NCI-H1694 (cell line): ENCODE measurements around the gene NR4A3.
A peak's percentile ranks its signal among the peaks of the same experiment; 100 is the strongest.
"Not testable (repeated sequence)": the region's sequence is repeated elsewhere in the genome, so short reads cannot be mapped to it uniquely, and the experiment has no call there.

Source experiments
- DNase-seq: peaks from one replicate; lab custom pipeline; 2025; lab: John Stamatoyannopoulos, UW

NR4A3 gene

GRCh38 chr9:99821396-99822108 is at the start of gene NR4A3:
Gene NR4A3 (plus strand): TSS chr9:99821885. CDS start chr9:99828043, 6,158 bp downstream.
- peak; percentile 65 for DNase-seq

DNA sequence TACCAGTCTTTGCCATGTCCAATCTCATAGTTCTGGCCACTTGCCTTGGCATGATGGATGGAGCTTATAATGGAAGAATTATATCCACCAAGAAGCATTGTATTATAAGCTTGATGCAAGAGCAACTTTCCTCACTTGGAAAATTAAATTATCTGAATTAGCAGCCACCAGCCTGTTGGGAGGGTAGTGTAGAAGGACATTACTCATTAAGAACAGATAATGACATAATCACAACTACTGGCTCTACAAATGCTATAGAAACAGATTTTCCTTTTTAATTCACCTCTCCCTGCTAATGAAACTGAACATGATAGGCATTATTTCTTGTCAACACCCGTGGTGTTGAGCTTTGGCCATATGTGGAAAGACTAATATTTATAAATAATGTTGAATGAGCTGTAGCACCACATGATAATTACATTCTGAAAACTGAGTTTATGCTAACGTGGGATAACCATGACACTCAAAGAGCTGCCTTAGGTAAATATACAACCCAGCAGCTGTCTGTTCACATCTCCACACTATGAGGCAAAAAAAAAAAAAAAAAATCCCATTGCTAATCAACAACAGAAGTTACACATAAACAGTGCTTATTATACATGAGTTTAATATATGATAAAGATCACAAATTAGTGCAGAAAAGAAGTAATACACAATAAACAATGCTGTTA is 48.1 kb upstream of the NR4A3 start:
- DNase-seq: no peak

- DNase-seq: no peak
Measured at GRCh38 chr9:99778308-99778707, 43.4 kb upstream of the NR4A3 start.

GRCh38 chr9:99778836-99779235 is 42.8 kb upstream of the NR4A3 start:
- no peak for DNase-seq

- DNase-seq: no peak
Measured at GRCh38 chr9:99779277-99779676, 42.4 kb upstream of the NR4A3 start.

- not testable (repeated sequence) for DNase-seq
Measured at GRCh38 chr9:99782349-99782748, 39.3 kb upstream of the NR4A3 start.

DNA sequence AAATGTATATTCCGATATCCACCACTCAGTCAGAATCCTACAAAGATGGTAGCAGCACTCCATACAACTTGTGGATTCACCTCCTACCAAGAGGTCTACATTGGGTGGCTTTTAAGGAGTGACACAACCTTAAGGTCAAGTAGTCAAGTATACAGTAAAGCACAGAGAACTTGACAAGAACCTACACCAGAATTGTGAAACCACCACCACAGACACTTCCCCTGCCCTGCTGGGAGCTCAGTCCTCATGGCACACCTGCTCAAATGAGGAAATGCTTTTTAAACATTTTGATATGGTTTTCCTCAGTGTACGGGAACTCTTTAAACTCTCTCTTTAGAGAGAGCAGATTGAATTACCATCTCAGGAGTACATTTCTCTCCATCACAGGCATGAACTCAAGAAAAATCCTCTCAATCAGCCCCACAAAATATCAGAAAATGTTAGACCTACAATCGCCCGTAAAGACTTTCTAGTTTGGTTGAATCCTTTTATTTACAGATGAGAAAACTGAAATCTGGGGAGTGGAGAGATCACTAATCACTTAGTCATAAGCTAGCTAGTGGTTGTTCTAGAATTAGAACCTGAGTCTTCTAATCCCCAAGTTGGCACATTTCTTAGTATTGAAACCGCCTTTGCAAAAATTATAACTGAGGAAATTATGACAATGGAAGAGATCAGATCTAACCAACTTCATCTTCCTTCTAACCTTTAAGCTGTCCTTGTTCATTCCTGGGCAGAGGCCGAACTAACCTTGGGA is 38.5 kb upstream of the NR4A3 start:
- no peak for DNase-seq

GRCh38 chr9:99783799-99784198 is 37.9 kb upstream of the NR4A3 start:
- no peak for DNase-seq

DNA sequence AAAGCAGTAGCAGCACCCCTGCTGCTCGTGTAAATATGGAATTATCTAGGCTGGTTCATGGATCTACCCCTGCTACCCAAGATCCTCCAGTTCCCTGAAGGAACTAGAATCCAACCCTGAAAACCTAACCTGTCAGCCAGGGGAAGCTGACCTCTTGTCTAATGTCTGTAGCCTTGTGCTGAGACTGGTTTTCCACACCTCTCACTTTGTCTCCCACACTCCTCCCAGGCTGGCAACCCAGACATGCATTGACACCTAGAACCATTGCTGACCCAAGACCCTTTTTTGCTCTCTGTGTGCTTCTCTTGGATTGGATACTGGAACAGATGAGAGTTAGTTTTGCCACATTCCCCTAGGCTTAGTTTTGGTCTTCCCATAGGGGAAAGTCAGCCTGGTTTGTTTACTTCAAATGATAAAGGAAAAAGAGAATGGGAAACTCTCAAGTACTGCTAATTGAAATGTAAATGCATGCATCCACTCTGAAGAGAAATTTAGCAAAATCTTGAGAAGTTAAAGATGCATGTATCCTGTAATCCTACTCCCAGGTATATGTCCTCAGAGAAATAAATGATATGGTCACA is 36.6 kb upstream of the NR4A3 start:
- DNase-seq: no peak

DNA sequence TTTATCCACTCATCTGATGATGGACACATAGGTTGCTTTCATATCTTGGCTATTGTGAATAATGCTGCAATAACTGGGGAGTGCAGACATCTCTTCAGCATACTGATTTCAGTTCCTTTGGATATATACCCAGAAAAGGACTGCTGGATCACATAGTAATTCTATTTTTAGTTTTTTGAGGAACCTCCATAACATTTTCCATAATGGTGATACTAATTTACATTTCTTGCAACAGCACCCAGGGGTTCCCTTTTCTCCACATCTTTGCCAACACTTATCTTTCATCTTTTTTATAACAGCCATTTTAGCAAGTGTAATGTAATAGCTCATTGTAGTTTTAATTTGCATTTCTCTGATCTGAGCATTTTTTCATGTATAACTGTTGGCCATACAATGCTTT is 34.1 kb upstream of the NR4A3 start:
- DNase-seq: no peak

DNA sequence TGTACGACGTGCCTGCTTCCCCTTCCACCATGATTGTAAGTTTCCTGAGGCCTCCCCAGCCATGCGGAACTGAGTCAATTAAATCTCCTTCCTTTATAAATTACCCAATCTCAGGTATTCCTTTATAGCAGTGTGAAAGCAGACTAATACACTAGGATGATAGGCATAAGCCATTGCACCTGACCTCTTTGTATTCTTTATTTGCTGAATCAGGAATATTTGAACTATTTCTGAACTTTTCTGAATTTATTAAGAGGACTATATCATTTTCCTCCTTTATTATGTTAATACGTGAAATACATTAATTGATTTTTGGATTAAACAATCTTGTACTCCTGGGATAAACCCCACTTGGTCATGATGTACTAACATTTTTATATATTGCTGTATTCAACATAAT is 28.2 kb upstream of the NR4A3 start:
- no peak for DNase-seq

- no peak for DNase-seq
Measured at GRCh38 chr9:99796231-99796630, 25.5 kb upstream of the NR4A3 start.

DNA sequence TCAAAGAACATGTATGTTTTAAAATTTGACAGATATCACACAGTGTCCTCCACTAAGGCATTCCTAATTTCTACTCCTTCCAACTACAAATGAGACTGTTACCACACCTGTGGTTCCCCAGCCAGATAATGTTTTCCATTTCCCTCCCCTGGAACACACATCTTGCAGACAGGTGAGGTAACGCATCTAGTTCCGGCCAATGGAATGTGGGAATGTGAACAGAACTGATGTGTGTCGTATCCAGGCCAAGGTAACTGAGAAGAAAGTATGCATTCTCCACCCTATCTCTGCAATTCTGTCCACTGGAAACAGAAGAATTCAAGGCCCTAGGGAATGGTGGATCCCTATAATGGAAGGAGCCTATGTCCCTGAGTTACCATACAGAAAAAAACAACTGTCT is 19.9 kb upstream of the NR4A3 start:
- DNase-seq: no peak

GRCh38 chr9:99803694-99804093 is 18.0 kb upstream of the NR4A3 start:
- DNase-seq: no peak

DNA sequence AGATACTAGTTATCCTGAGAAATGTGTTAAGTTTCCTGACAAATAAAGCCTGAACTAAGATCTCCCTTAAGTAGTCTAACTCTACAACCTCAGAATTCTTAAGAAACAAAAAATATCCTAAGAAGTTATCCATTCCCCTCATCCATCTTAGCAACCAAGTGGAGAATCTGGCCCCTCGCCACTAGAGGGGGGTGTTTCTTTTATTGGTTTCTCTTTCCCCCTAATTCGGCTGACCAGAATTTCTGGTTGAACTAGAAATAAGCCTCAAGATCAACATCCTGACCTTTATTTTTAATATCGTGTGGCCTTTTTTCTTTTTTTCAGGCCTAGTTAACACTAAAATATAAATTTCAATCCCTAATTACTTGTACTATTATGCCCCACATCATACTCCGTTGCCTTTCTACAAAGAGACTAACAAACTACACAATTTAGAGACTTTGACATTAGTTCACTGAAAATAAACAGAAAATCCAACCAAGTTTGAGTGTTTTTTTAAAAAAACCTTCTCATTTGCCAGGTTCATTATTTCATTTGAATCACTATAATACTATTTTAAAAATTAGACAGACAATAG is 14.3 kb upstream of the NR4A3 start:
- peak; percentile 22 for DNase-seq

GRCh38 chr9:99807956-99808355 is 13.7 kb upstream of the NR4A3 start:
- no peak for DNase-seq

DNA sequence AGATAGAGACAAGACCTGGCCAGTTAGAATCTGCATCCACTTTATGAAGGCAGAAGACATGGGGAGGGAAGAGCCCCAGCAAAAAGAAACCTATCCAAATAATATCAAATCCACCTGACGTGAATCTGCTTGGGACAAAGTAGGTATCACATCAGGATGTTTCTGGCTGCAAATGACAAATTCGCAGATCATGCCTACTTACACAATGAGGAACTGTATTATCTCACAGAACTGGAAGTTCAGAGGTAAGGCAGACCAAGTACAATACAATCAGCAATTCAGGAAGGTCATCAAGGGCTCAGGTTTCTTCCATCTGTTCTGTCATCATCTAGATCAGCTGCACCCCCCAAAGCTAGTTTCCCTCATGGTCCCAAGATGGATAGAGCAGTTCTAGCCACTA is 13.2 kb upstream of the NR4A3 start:
- DNase-seq: no peak

DNA sequence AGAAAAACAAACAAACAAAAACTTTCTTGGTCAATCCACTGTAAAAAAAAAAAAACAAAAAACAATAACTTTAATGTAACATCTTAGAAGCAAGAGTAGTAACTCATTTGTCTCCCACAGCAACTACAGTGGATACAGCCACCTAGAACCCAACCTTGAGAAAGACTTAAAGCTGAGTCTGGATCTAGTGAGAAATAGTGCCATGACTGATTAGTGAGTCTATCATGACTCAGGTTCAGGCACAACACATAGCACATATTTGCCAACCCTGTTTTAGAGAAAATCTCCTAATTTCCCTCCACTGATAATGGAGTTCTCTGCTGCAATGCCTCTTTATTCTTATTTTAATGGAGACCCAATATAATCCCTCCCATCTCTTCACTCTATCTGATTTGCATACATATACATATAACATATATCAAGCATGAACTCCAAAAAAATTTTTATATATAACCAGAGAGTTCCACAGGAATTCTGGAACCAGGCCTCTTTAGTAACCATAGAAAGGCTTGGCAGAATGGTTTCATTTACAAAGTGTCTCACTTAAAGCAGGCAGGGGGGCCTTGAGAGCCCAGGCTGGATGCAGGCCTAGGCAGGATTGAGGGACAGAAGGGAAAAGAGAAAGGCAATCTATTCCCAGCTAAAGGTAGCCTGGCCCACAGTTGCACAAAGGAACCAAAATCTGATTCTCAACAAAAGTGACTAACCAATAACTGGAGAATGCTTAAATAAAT is 11.9 kb upstream of the NR4A3 start:
- DNase-seq: no peak

DNA sequence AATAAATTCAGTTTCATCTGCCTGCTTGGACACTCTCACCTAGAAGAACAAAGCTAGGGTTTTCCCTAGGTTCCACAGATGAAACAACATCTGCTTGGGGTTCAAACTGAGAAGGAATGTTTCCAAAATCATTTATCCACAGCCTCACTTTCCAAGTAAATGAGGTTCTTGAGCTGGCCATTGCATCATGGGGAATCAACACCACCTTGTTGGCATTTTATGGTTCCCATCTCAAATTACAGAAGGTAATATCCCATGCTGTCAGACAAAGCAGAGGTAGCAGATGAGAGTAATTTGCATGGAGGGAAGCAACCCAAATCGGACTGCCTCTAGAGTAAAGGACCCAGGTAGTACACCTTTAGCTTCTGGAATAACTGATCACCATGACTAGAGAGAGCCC is 10.5 kb upstream of the NR4A3 start:
- DNase-seq: no peak

GRCh38 chr9:99811598-99812383 is 9.9 kb upstream of the NR4A3 start:
- DNase-seq: no peak

DNA sequence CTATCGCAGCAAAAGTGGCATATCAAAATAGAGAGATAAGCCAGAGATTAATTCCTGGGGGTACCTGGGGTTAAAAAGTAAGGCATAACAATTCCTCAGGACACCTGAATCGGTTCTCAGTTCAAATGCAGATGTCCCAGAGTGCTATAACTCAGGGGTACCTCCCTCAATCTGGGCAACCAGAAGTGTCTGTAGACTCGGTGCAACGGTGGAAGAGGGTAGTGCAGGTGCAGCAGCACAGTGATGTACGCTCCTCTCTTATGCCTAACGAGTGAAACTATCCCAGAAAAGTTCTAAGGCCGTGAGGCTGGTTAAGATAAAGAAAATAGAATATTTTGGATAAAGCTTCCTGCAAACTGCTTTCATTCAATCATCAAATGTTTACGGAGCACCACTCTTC is 7.9 kb upstream of the NR4A3 start:
- no peak for DNase-seq
